HEK293T (cell line): ENCODE results near the gene COL26A1.

Source experiments
- BHLHE40 ChIP-seq: fragments of 450-650 bp; IDR thresholded peaks from 2 replicates; pipeline ENCODE4 v1.6.1; 2016; ENCODE audit warnings: mild to moderate bottlenecking, moderate library complexity, borderline replicate concordance
- ELF4 ChIP-seq: fragments of 450-650 bp; IDR thresholded peaks from 2 replicates; pipeline ENCODE4 v1.6.1; 2017; ENCODE audit warnings: antibody characterized with exemption
- FOXA1 ChIP-seq: fragments of 450-650 bp; IDR thresholded peaks from 2 replicates; pipeline ENCODE4 v1.6.1; 2016; ENCODE audit warnings: mild to moderate bottlenecking
- FOXK2 ChIP-seq: fragments of 450-650 bp; IDR thresholded peaks from 2 replicates; pipeline ENCODE4 v1.6.1; 2016; ENCODE audit warnings: mild to moderate bottlenecking
- FOXM1 ChIP-seq: fragments of 450-650 bp; IDR thresholded peaks from 2 replicates; pipeline ENCODE4 v1.6.1; 2017; ENCODE audit warnings: mild to moderate bottlenecking, borderline replicate concordance
- HDGF ChIP-seq: fragments of 450-650 bp; IDR thresholded peaks from 2 replicates; pipeline ENCODE4 v1.6.1; 2017; ENCODE audit warnings: antibody characterized with exemption, borderline replicate concordance
- L3MBTL2 ChIP-seq: fragments of 450-650 bp; conservative IDR thresholded peaks from 2 replicates; pipeline ENCODE4 v1.6.1; 2016; ENCODE audit warnings: mild to moderate bottlenecking
- SP1 ChIP-seq: fragments of 450-650 bp; IDR thresholded peaks from 2 replicates; pipeline ENCODE4 v1.6.1; 2017
- SUZ12 ChIP-seq: fragments of 450-650 bp; IDR thresholded peaks from 2 replicates; pipeline ENCODE4 v1.6.1; 2016; ENCODE audit warnings: mild to moderate bottlenecking
- TARDBP ChIP-seq: fragments of 450-650 bp; IDR thresholded peaks from 2 replicates; pipeline ENCODE4 v1.6.1; 2016
- ZNF384 ChIP-seq: fragments of 450-650 bp; IDR thresholded peaks from 2 replicates; pipeline ENCODE4 v1.6.1; 2016
- TF ChIP-seq, protein P1 (sequence below): fragments of 450-650 bp; IDR thresholded peaks from 2 replicates; pipeline ENCODE4 v1.6.1; 2016

DNA sequence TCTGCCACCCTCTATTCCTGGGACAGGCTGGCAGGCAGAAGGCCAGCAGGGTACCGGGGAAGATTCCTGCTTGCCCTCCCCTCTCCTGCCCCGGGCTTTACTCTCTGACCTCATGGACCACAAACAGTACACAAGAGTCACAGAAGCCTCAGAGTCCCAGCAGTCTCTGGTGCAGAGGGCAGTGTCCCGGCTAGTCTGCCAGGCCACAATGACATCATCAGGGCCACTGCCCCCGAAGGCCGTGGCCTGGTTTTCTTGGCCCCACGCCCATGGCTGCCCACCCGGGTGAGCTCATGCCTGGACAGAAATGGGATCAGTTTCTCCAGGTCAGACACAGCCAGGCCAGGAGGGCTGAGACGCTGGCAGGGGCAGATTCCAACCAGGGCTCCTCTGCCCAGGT, 174.5 kb downstream of the COL26A1 start:
- TF ChIP-seq ELF4 (no peak), SUZ12 (no peak), L3MBTL2 (no peak), BHLHE40 (no peak), SP1 (no peak), TARDBP (no peak), FOXK2 (no peak), FOXA1 (no peak), HDGF (no peak), FOXM1 (no peak), ZNF384 (no peak)
- TF ChIP-seq, protein P1, sequence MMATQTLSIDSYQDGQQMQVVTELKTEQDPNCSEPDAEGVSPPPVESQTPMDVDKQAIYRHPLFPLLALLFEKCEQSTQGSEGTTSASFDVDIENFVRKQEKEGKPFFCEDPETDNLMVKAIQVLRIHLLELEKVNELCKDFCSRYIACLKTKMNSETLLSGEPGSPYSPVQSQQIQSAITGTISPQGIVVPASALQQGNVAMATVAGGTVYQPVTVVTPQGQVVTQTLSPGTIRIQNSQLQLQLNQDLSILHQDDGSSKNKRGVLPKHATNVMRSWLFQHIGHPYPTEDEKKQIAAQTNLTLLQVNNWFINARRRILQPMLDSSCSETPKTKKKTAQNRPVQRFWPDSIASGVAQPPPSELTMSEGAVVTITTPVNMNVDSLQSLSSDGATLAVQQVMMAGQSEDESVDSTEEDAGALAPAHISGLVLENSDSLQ, result no peak
